Large intestine (tissue), 3 donors: ENCODE measurements around the gene KIAA1958. TPM values are rescaled to one million over a fixed set of nuclear protein-coding genes. Genes with fewer than 3 reads are reported as not detected.

ENCODE experiments used
- DNase-seq, 2 donors: peaks; one replicate each; pipeline versions ENCODE4 v3.0.0 to v3.0.0-alpha.2; 2013
- H3K27ac ChIP-seq: one replicate; pipeline ENCODE4 v1.5.1; 2013; ENCODE audit warnings: low read length
- H3K27me3 ChIP-seq: 2 replicates; pipeline ENCODE4 v1.6.1; 2013; ENCODE audit warnings: low read length; ENCODE audit not compliant: control insufficient read depth, insufficient read depth
- H3K36me3 ChIP-seq: 2 replicates; pipeline ENCODE4 v1.6.1; 2013; ENCODE audit warnings: low read length; ENCODE audit not compliant: control insufficient read depth, insufficient read depth
- H3K4me1 ChIP-seq: one replicate; pipeline ENCODE4 v1.6.1; 2013; ENCODE audit warnings: low read length; ENCODE audit not compliant: control insufficient read depth, insufficient read depth
- H3K4me3 ChIP-seq: one replicate; pipeline ENCODE4 v1.5.1; 2013; ENCODE audit warnings: low read length
- H3K9me3 ChIP-seq: one replicate; pipeline ENCODE4 v1.6.1; 2013; ENCODE audit warnings: mild to moderate bottlenecking, low read depth, low read length, moderate library complexity; ENCODE audit not compliant: control insufficient read depth
- WGBS: methylation state at CpG from one replicate; pipeline ENCODE4 v1.1.5; 2013; ENCODE audit warnings: low lambda C conversion rate; ENCODE audit not compliant: insufficient coverage; 5-methylcytosine and 5-hydroxymethylcytosine counted together
- polyA plus RNA-seq: library from polyadenylated mRNA; unstranded; fragments of 120-200 nt; gene quantifications from one replicate; pipeline ENCODE4 v1.2.1, GENCODE V29; 2013

Gene KIAA1958
- polyA plus RNA-seq, 1 donor: 8.9 TPM

DNA sequence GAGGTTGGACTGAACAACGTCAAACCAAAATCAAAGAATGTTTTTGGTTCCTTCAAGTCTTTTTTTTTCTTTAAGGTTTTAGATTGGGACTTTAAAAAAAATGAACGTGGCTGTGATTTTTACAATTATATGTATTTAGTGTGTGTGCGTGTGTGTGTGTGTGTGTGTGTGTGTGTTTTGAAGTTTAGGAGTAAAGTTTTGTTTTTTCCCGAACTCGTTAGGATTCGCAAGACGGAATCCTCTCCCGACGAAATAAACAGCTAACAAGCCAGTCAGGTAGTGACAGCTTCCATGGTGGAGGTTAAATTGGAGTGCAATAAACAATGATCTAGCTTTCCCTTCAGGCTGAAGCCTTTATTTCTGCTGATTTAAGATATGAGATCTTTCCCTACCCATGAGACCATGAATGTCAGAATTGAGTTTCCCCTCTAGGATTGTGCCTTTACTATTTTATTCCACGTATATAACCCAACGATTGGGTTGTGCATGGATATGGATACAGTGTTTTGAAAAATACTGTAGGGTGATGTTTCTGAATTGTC is 1.2 kb downstream of the KIAA1958 start:
- peak overlapping the region; percentile 69 for H3K4me3 ChIP-seq
- H3K4me1 ChIP-seq: peaks cover 15% of the 10 kb centered on the region
- peak in 1 of 2 donors; percentile 48 for DNase-seq
- H3K36me3 ChIP-seq: peaks cover 3% of the 10 kb centered on the region
- no peaks in the 10 kb centered on the region for H3K9me3 ChIP-seq
- H3K27ac ChIP-seq: peak overlapping the region; percentile 72
- no peaks in the 10 kb centered on the region for H3K27me3 ChIP-seq
- no CpG with 5 or more reads among the region's 11 CpGs for WGBS

DNA sequence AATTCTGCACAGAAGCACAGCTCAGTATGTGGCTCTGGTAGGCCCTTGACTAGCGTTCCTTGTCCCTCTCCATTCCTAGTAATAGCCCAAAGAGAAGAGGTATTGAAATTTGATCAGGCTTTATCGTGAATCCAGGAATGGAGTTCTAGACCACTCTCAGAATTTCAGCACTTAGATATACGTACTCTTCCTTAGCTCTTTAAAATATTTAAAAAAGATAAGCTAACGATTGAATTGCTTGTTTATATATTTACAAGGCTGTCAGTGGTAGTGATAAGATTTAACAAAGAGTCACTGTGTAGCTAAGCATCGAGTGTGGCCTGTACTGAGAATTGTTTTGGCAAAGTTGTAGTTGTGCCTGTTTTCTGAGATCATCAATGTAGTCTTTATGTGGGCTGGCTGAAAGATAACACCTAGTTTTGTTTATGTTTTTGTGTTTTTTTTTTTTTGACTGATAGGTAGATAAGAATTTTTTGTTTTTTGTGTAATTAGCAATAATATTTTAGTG is 2.5 kb downstream of the KIAA1958 start:
- WGBS: 42% methylated on average over 3 of the region's 5 CpGs
- H3K4me1 ChIP-seq: peaks cover 15% of the 10 kb centered on the region
- H3K4me3 ChIP-seq: no peak overlapping the region
- peak overlapping the region; percentile 70 for H3K27ac ChIP-seq
- H3K36me3 ChIP-seq: peaks cover 5% of the 10 kb centered on the region
- DNase-seq: no peak
- H3K27me3 ChIP-seq: no peaks in the 10 kb centered on the region
- H3K9me3 ChIP-seq: peaks cover 4% of the 10 kb centered on the region

DNA sequence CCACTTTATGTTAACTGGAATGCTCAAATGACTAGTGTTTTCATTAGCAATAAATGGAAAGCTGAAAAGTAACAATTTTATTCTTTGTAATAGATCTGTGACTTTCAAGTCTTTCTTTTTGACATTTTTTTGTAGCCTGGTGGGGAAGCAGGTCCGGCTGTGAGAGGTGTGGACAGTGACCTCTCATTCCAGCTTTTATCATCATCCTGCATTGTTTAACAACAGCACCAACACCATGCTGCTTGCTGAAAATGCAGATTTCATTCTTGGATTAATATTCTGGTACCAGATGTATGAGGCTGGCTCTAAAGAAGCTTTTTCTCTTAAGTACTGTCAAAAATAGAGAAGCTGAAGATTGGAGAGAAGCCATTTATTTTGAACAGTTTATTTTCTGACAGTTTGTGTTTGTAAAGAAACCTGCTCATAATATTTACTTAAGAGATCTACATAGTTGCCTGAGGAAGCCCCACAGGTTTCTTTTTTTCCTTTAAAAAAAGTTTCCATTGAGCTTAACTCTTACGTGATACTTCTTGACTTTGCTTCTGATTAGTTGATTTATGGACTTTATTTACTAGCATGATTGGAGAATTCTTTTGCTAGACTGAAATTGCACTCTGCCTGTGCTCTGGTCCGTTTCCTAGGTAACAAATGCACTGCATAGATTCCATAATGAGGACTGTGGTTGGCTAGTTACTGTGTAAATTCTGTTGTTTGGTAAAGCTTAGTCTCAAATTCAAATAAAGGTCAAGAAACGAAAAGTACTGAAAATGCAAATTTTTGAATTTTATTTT is 3.4 kb downstream of the KIAA1958 start:
- no peaks in the 10 kb centered on the region for H3K27me3 ChIP-seq
- peak in 1 of 2 donors; percentile 72 for DNase-seq
- peaks cover 13% of the 10 kb centered on the region for H3K9me3 ChIP-seq
- H3K4me3 ChIP-seq: no peak overlapping the region
- H3K27ac ChIP-seq: peak overlapping the region; percentile 70
- peaks cover 11% of the 10 kb centered on the region for H3K36me3 ChIP-seq
- peaks cover 15% of the 10 kb centered on the region for H3K4me1 ChIP-seq
- 21% methylated on average over 2 of the region's 4 CpGs for WGBS

DNA sequence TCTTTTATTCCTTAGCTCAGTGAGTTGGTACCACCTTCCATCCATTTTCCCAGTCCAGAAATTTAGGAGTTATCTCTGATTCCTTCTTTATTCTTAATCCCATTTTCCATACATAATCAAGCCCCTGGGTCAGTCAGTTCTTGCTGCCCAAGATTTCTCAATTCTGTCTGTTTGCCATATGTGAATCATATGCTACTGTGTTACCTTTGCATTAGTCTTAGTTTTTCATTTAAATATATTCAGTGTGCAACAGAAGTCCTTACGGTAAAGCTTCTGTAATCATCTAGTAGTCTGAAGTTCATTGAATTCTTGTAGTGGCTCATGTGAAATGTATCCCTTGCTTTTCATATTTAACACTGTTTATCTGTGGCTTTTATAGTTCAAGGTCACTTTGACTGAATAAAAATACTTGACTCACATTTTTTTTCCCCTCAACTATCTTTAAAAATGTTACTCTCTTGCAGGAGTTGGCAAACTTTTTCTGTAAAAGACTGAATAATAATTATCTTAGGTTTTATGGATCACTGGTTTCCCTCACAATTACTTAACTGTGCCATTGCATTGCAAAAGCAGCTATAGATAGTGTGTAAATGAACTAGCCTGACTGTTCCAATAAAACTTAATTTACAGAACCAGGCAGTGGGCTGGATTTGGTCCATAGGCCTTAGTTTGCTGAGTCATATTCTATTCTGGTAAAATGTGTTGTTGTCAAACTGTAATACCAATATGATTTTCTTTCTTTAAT is 6.9 kb downstream of the KIAA1958 start:
- Histone ChIP-seq H3K27ac (peak overlapping the region; percentile 41), H3K4me3 (no peak overlapping the region), H3K27me3 (no peaks in the 10 kb centered on the region), H3K9me3 (peaks cover 15% of the 10 kb centered on the region), H3K4me1 (peaks cover 10% of the 10 kb centered on the region), H3K36me3 (peaks cover 17% of the 10 kb centered on the region)
- no peak for DNase-seq
- WGBS: no CpG with 5 or more reads among the region's 1 CpG

DNA sequence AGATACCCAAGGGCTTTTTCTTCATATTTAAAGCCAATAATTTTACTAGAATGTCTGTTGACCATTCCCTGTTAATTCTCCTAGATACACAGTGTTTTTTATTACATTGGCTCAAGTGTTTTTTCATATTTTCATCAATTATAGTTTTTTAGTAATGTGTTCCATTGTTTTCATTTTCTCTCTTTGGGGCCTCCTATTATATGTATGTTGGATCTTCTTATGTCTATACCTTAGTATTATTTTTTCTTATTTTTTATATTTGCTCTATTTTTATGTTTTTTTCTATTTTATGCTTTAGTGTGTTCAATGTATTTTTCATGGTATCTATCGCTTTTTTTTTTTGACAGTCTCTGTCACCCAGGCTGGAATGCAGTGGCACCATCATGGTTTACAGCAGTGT is 7.5 kb downstream of the KIAA1958 start:
- no peaks in the 10 kb centered on the region for H3K27me3 ChIP-seq
- peaks cover 17% of the 10 kb centered on the region for H3K36me3 ChIP-seq
- peak overlapping the region; percentile 26 for H3K27ac ChIP-seq
- 100% methylated on average over 1 of the region's 1 CpG for WGBS
- no peak for DNase-seq
- H3K4me3 ChIP-seq: no peak overlapping the region
- peaks cover 15% of the 10 kb centered on the region for H3K9me3 ChIP-seq
- H3K4me1 ChIP-seq: peaks cover 10% of the 10 kb centered on the region

DNA sequence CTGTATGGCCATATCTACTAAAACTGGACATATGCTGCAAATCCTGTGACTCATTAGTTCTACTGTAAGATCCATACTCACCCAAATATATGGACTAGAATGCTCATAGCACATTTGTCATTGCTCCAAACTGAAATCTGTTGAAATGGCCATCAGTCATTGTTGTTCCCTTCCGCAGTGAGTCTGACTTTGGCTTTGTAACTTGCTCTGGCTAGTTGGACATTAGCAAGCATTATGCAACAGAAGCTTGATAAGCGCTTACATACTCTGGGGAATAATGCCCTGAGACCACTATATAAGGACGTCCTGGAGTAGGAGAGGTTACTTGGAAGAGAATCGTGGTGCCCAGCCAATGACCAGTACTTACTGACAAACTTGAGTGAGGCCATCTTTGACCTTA is 9.0 kb downstream of the KIAA1958 start:
- Histone ChIP-seq H3K4me3 (no peak overlapping the region), H3K9me3 (peaks cover 15% of the 10 kb centered on the region), H3K4me1 (peaks cover 9% of the 10 kb centered on the region), H3K27ac (no peak overlapping the region), H3K36me3 (peaks cover 17% of the 10 kb centered on the region), H3K27me3 (no peaks in the 10 kb centered on the region)
- DNase-seq: no peak
- no CpG with 5 or more reads among the region's 4 CpGs for WGBS

DNA sequence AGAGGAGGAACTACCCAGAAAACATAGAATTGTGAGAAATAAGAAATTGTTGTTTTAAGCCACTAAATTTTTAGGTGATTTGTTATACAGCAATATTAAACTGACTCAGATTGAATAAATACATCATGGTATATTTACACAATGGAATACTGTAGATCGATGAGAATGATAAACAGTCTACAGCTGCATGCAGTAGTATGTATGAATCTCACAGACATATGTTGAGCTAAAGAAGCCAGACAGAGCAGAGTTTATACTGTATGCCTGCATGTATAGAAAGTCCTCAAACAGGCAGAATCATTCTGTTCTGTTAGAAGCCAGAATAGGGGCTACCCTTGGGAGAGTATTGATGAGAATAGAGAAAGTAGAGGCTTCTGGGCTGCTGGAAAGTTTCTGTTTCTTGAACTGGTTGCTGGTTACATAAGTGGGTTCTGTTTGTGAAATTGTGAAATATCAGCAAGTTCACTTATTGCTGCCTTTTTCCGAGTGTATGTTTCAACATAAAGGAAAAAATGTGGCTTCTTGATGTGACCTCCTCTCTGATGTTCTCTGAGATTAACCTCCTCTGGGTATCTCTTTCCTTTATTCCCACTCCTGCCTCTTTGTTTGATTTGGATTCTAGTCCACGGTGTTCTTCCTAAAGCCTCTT is 9.6 kb downstream of the KIAA1958 start:
- H3K4me3 ChIP-seq: no peak overlapping the region
- peak overlapping the region; percentile 7 for H3K27ac ChIP-seq
- 33% methylated on average over 1 of the region's 3 CpGs for WGBS
- peaks cover 4% of the 10 kb centered on the region for H3K4me1 ChIP-seq
- DNase-seq: no peak
- H3K36me3 ChIP-seq: peaks cover 17% of the 10 kb centered on the region
- no peaks in the 10 kb centered on the region for H3K27me3 ChIP-seq
- H3K9me3 ChIP-seq: peaks cover 15% of the 10 kb centered on the region

DNA sequence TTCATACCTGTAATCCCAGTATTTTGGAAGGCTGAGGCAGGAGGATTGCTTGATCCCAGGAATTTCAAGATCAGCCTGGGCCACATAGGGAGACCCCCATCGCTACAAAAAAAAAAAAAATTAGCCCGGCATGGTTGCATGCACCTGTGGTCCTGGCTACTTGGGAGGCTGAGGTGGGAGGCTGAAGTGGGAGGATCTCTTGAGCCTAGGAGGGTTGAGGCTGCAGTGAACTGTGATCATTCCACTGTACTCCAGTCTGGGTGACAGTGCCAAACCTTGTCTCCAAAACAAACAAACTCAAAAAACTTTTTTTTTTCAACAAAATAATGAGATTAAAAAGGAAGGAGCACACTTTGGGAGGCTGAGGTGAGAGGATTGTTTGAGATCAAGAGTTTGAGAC is 14.2 kb downstream of the KIAA1958 start:
- H3K4me1 ChIP-seq: no peaks in the 10 kb centered on the region
- H3K9me3 ChIP-seq: no peaks in the 10 kb centered on the region
- WGBS: no CpG with 5 or more reads among the region's 2 CpGs
- H3K27me3 ChIP-seq: no peaks in the 10 kb centered on the region
- no peak for DNase-seq
- H3K36me3 ChIP-seq: peaks cover under 1% of the 10 kb centered on the region
- H3K4me3 ChIP-seq: no peak overlapping the region
- H3K27ac ChIP-seq: no peak overlapping the region

DNA sequence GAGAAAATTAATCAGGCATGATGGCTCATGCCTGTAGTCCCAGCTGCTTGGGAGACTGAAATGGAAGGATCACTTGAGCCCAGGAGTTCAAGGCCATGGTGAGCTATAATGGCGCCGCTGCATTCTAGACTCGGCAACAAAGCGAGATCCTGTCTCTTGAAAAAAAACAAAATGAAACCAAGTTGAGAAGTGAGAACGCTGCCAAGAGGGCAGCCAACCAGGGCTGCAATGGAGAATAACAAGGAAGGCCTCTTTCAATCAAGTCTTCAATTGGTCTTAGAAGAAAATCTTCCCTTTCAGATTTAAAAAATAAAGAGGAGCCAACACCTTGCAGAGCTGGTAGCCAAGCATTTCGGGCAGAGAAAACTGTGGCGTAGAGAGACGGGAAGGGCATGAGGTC is 14.7 kb downstream of the KIAA1958 start:
- H3K27ac ChIP-seq: no peak overlapping the region
- H3K4me3 ChIP-seq: no peak overlapping the region
- H3K36me3 ChIP-seq: no peaks in the 10 kb centered on the region
- no peaks in the 10 kb centered on the region for H3K9me3 ChIP-seq
- no peaks in the 10 kb centered on the region for H3K27me3 ChIP-seq
- 100% methylated on average over 1 of the region's 8 CpGs for WGBS
- DNase-seq: no peak
- peaks cover 1% of the 10 kb centered on the region for H3K4me1 ChIP-seq
